Ishikawa (cell line): ENCODE data around the gene CFAP46.

Experiments used
- CEBPB ChIP-seq: IDR thresholded peaks from 2 replicates; pipeline ENCODE4 v1.6.1; 2012
- EP300 ChIP-seq: IDR thresholded peaks from 2 replicates; pipeline ENCODE4 v1.6.1; 2012; ENCODE audit warnings: borderline replicate concordance
- RAD21 ChIP-seq: IDR thresholded peaks from 2 replicates; pipeline ENCODE4 v1.6.1; 2012; ENCODE audit warnings: low read depth
- TAF1 ChIP-seq: IDR thresholded peaks from 2 replicates; pipeline ENCODE4 v1.6.1; 2012; ENCODE audit warnings: low read depth, mild to moderate bottlenecking
- YY1 ChIP-seq: IDR thresholded peaks from 2 replicates; pipeline ENCODE4 v1.6.1; 2012; ENCODE audit warnings: low read depth
- ZBTB7A ChIP-seq: IDR thresholded peaks from 2 replicates; pipeline ENCODE4 v1.6.1; 2012; ENCODE audit warnings: low read depth
- TF ChIP-seq, protein P1 (sequence below): IDR thresholded peaks from 2 replicates; pipeline ENCODE4 v1.6.1; 2012; ENCODE audit warnings: low read depth, mild to moderate bottlenecking
- TF ChIP-seq, protein P2 (sequence below): IDR thresholded peaks from 2 replicates; pipeline ENCODE4 v1.6.1; 2012

DNA sequence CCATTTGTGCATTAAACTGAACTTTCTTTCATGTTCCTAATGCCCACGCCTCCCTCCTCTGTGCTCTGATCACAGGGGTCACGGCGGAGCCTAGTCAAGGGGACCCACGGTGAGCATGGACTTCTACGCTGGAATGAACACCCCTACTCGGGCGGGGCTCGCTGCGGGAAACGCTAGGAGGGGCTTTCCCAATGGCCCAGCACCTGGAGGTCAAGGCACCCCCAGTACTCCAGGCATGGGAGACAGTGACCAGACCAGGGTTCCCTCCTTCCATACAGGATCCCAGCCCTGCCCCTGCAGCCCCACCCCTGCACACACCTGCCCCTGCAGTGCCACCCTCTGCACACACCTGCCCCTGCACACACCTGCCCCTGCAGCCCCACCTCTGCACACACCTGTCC lies 129.4 kb downstream of the CFAP46 start:
- no peak for TF ChIP-seq CEBPB
- TF ChIP-seq RAD21, result no peak
- TF ChIP-seq, protein P1, sequence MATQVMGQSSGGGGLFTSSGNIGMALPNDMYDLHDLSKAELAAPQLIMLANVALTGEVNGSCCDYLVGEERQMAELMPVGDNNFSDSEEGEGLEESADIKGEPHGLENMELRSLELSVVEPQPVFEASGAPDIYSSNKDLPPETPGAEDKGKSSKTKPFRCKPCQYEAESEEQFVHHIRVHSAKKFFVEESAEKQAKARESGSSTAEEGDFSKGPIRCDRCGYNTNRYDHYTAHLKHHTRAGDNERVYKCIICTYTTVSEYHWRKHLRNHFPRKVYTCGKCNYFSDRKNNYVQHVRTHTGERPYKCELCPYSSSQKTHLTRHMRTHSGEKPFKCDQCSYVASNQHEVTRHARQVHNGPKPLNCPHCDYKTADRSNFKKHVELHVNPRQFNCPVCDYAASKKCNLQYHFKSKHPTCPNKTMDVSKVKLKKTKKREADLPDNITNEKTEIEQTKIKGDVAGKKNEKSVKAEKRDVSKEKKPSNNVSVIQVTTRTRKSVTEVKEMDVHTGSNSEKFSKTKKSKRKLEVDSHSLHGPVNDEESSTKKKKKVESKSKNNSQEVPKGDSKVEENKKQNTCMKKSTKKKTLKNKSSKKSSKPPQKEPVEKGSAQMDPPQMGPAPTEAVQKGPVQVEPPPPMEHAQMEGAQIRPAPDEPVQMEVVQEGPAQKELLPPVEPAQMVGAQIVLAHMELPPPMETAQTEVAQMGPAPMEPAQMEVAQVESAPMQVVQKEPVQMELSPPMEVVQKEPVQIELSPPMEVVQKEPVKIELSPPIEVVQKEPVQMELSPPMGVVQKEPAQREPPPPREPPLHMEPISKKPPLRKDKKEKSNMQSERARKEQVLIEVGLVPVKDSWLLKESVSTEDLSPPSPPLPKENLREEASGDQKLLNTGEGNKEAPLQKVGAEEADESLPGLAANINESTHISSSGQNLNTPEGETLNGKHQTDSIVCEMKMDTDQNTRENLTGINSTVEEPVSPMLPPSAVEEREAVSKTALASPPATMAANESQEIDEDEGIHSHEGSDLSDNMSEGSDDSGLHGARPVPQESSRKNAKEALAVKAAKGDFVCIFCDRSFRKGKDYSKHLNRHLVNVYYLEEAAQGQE, result no peak
- no peak for TF ChIP-seq YY1
- no peak for TF ChIP-seq ZBTB7A
- no peak for TF ChIP-seq EP300
- TF ChIP-seq, protein P2, sequence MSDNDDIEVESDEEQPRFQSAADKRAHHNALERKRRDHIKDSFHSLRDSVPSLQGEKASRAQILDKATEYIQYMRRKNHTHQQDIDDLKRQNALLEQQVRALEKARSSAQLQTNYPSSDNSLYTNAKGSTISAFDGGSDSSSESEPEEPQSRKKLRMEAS, result no peak
- TF ChIP-seq TAF1, result no peak
